Endometrium (tissue), 2 donors: ENCODE data around the gene GJD4.

Experiments used
- FAIRE-seq: peaks from 2 replicates; lab custom pipeline; 2012; peaks lifted over from hg19 to GRCh38; lab: Jason Lieb, UNC
- donor health status: control.
- donor health status: control.

The GJD4 gene

GRCh38 chr10:35605191-35605590 is at the start of gene GJD4:
TSS of gene GJD4 (plus strand) at chr10:35605341. CDS start at chr10:35605568, 227 bp downstream.
- FAIRE-seq: no peak

DNA sequence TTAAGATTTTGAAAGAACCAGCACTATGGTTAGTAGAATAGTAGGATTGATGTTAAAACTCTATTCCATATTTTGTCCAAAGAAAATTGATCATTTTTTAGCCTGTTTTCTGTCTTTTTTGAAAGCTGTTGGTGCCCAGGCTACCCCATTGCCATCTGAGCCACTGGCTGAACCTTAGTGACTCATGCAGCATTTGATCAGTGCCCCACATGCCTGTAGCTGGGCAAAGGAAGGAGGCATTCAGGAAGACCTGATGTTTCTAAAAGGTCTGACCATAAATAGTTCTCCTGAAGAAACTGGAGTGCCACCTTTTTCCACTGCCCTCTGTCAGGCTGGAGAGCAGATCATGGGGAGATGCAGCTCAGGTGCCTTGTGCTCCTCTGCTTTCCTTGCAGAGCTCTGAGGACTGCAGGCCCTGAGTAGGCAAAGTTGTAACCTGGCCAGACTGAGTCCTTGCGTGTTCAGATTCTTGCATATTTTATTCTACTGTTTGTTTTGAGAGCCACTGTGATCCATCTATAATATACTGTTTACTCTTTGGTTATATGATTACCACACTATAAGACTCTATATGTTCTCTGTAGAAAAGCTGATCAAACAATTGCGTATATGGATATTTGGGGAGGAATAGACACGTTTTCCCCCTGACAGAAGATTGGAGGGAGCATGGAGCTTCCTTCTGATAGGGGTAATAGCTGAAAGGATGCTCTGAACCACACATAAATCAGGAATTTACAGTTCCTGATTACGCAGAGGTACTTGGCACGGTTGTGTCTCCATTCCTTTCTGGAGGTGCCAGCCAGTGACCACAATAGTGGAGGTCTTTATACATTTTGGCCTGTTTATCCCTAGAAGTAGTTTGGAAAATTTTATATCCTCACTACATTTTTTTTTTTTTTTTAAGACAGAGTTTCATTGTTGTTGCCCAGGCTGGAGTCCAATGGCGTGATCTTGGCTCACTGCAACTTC is 48.9 kb upstream of the GJD4 start:
- FAIRE-seq: no peak

DNA sequence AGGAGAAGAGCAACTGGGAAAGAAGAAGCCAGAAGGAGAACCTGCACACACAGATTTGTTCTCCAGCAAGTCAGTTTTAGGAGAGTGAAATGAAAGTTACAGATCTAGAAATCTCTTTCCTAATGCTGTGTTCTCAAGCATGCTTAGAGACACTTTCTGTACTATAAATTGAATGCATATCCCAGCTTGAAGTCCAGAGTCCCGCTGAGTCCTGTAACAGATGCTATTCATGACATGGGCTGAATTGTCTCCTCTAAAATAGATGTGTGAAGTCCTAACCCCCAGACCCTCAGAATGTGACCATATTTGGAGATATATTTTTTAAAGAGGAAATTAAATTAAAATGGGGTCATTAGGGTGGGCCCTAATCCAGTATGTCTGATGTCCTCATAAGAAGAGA is 46.9 kb upstream of the GJD4 start:
- FAIRE-seq: no peak

DNA sequence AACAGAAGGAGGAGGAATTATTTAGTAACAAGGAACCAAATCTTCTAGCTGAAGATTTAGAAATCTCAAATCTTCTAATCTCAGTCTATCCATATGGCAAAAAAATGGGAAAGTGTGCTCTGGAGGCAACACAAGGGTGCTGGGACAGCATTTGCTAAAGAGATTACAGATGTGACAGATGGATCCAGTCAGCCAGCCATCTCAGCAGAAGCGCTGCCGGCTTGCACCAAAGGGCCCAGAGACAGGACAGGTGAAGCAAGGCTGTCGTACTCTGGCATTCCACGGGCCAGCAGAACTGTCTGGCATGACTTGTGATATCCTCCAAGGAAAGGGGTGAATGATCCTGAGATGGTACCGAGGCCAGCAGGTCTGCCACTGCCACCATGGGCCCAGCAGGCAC is 45.7 kb upstream of the GJD4 start:
- FAIRE-seq: no peak

GRCh38 chr10:35561715-35562114 is 43.4 kb upstream of the GJD4 start:
- FAIRE-seq: no peak

DNA sequence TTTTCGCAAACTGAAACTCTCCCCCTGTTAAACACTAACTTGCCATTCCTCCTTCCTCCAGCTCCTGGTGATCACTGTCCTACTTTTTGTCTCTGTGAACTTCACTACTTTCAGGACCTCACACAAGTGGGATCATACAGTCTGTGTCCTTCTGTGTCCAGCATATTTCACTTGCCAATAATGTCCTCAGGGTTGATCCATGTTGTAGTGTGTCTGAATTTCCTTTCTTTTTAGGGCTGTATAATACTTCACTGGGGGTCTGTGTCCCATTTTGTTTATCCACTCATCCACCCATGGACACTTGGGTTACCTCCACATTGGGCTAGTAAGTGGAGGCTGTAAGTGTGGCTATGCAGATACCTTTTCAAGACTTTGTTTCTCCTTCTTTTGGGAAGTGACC is 42.7 kb upstream of the GJD4 start:
- FAIRE-seq: no peak

DNA sequence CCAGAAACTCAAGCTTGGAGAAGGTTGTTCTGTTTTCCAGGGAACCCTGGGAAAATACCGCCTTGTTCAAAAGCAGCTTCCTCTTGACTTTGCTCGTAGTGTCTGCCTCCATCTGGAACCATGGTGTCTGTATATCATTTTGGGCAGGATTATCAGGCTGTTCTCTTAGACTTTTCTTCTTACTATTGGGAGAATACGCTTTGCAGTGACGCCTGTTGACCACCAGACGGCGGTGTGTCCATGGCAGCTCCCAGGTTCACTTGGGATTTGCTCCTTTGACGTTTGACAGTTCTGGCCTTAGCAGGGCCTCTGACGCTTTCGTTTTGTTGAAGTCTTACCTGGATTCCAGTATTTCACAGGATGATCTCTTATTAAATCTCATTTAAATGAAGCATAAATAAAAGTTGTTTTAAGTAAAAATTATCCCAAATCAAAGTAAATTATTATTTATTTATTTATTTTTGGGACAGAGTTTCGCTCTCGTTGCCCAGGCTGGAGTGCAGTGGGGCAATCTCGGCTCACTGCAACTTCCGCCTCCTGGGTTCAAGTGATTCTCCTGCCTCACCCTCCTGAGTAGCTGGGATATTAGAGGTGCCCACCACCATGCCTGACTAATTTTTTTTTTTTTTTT is 41.8 kb upstream of the GJD4 start:
- FAIRE-seq: no peak

GRCh38 chr10:35564341-35564968 is 40.7 kb upstream of the GJD4 start:
- FAIRE-seq: no peak

GRCh38 chr10:35565602-35566081 is 39.5 kb upstream of the GJD4 start:
- no peak for FAIRE-seq

- FAIRE-seq: no peak
Measured at GRCh38 chr10:35567951-35568350, 37.2 kb upstream of the GJD4 start.

GRCh38 chr10:35568483-35569015 is 36.6 kb upstream of the GJD4 start:
- no peak for FAIRE-seq

DNA sequence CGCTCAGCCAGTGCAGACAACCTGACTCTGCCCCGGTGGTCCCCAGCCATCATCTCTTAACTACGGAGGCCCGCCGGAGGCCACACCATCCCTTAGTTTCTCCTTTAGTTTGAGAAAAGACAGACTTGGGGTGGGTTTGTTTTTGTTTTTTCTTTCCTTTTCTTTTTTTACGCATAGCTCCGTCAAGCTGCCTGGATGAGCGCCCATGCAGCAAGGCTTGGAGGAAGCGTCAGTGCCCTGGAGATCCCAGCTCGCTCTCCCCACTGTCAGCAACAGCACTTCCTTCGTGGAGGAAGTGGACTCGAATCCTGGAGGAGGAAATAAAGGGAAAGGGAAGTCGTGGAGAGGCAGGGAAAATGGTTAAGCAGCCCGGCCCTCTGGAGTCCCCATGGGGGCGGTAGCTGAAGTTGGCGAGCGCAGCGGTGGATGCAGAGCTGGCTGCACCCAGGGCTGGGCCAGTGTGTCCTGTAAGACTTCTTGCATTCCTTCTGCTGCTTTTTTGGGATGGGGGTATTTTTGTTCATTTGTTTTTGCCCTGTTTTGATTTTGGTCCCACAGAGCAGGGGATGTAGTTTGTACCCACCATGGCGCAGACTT is 35.9 kb upstream of the GJD4 start:
- FAIRE-seq: no peak

DNA sequence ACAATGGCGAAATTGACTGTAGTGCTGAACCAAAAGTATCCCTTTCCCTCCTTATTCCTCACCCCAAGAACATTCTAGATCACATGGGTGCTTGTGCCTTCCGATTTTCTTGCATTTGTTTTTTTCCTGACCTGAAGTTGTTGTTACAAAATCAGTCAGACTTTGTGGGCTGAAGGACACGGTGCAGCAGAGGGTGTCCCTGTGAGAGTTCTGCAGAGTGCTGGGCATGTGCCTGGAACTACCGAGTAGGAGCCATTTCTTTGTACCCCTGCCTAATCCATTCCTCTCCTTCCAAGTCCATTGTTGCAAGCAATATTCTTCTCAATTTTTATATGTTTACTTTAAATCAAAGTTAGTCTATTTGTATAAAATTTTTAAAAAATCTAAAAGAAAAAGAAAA is 35.3 kb upstream of the GJD4 start:
- no peak for FAIRE-seq

DNA sequence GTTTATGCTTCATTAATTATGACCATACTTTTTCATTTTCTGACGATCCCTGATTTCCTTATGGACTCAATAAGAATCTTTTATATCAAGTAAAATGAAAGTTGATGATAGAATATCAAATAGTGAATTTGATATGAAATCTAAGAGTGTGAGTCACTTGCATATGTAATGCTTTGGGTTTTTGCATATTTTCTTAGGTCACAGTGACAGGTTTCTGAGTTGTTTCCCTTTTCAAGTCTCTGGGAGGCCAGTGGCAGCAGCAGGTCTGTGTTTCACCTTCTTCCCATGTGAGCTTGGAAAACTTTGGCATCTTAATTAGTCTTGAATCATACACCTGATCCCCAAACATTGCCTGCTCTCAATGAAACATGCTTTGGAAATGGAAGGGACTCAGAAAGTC is 34.7 kb upstream of the GJD4 start:
- FAIRE-seq: no peak

DNA sequence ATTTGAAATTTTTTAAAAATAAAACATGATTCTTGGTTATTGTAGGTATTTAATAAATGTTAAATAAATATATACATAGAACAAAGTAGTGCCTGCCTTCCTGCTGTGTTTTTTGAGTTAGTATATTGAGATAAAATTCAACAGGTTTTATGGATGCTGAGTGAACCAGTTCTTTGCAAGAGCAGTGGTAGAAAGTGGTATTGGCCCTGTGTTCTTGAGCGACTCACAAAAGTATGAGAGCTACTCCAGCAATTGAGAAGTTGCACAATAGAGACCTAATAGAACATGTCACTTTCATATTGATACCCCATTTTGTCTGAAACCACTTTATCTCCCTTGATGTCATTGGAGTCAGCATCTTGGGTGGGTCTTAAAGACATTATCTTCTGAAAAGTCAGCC is 32.6 kb upstream of the GJD4 start:
- FAIRE-seq: no peak

- FAIRE-seq: no peak
Measured at GRCh38 chr10:35573796-35574195, 31.3 kb upstream of the GJD4 start.

GRCh38 chr10:35574924-35575352 is 30.2 kb upstream of the GJD4 start:
- FAIRE-seq: no peak

- FAIRE-seq: no peak
Measured at GRCh38 chr10:35575640-35576039, 29.5 kb upstream of the GJD4 start.

GRCh38 chr10:35576730-35577129 is 28.4 kb upstream of the GJD4 start:
- FAIRE-seq: no peak

DNA sequence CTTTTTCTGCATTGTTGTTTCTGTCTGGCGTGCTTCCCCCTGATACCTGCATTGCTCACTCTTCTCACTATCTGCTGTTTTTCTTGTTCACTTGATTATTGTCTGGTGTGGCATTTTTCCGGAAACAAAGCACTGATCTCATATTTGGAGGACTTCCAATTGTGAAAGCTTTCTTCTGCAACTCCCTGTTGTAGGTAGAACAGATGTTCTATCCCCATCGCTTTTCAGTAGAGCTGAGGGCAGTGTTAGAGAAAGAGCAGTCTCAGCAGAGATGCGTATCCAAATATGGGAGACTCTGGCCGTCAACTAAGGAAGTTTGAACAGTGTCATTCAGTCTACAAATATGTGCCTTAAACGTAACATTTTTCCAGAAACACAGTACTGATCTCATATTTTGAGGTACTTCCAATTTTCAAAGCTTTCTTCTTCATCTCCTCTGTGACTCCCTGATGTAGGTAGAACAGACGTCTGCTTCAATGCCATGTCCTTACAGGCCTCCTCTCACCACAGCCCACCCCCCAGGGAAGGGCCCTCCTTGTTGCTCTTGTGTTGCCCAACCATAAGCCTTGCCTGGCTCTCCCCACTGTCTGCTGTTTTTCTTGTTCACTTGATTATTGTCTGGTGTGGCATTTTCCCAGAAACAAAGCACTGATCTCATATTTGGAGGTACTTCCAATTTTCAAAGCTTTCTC is 27.1 kb upstream of the GJD4 start:
- FAIRE-seq: no peak

GRCh38 chr10:35578618-35578956 is 26.6 kb upstream of the GJD4 start:
- FAIRE-seq: no peak

- FAIRE-seq: no peak
Measured at GRCh38 chr10:35579116-35579515, 26.0 kb upstream of the GJD4 start.
